Stimulated activated naive CD8-positive, alpha-beta T cell treated with anti-CD3 and anti-CD28 coated beads, Interleukin-15, Interleukin-2, amounts not matched to agents 100 ng/mL and 50 ng/mL, for 24 hours (primary cell): ENCODE data around the gene PPP1R12C.

Source experiments
- H3K27ac Mint-ChIP-seq: one replicate; pipeline ENCODE4 v1.8.0; 2021; ENCODE audit warnings: mild to moderate bottlenecking, mixed read lengths
- H3K27me3 Mint-ChIP-seq: one replicate; pipeline ENCODE4 v1.8.0; 2021; ENCODE audit warnings: mixed read lengths
- H3K36me3 Mint-ChIP-seq: one replicate; pipeline ENCODE4 v1.8.0; 2021; ENCODE audit warnings: low read depth, mixed read lengths
- H3K4me1 Mint-ChIP-seq: one replicate; pipeline ENCODE4 v1.8.0; 2021; ENCODE audit warnings: low read depth, mixed read lengths
- H3K4me3 Mint-ChIP-seq: one replicate; pipeline ENCODE4 v1.8.0; 2021; ENCODE audit warnings: mild to moderate bottlenecking, mixed read lengths
- H3K9me3 Mint-ChIP-seq: one replicate; pipeline ENCODE4 v1.8.0; 2021; ENCODE audit warnings: mixed read lengths

PPP1R12C gene

DNA sequence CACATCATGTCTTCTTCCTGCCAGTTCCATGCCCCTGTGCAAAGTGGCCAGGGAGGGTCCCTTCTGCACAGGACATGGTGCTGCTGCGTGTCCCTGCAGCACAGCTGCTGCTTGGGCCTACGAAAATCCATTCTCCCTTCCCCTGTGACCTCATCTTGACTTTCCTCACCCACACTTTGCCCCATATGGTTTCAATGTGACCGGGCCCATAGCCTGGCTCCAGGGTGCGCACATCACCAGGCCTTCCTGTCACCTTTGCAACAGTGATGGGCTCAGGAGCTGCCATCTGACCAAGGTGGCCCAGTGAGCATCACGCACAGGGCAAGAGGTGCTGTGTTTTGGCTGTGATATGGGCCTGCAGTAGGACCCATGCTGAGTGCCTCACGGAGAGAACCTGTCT lies 10.8 kb downstream of the PPP1R12C start:
- Mint-ChIP-seq H3K4me1 (peaks cover 4% of the 10 kb centered on the region), H3K27me3 (no peaks in the 10 kb centered on the region), H3K36me3 (peaks cover 45% of the 10 kb centered on the region), H3K9me3 (no peaks in the 10 kb centered on the region), H3K4me3 (no peak overlapping the region), H3K27ac (no peak overlapping the region)

DNA sequence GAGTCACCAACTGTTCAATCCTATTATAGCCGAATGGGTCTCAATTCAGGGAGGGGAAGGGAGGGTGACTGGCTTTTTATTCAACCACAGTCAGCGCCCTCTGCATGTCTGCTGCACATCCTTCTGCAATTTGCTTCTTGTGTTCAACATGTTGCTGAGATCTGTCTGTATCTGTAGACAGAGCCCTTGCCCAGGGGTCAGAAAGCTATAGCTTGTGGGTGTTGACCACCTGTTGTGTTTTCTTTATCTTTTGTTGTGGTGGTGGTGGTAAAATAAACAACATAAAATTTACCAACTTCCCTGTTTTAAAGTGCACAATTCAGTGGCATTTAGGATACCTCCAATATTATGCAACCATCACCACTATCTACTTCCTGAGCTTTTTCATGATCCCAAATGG lies 12.2 kb downstream of the PPP1R12C start:
- H3K9me3 Mint-ChIP-seq: no peaks in the 10 kb centered on the region
- no peaks in the 10 kb centered on the region for H3K27me3 Mint-ChIP-seq
- peaks cover 4% of the 10 kb centered on the region for H3K4me1 Mint-ChIP-seq
- H3K27ac Mint-ChIP-seq: no peak overlapping the region
- no peak overlapping the region for H3K4me3 Mint-ChIP-seq
- H3K36me3 Mint-ChIP-seq: peaks cover 43% of the 10 kb centered on the region

DNA sequence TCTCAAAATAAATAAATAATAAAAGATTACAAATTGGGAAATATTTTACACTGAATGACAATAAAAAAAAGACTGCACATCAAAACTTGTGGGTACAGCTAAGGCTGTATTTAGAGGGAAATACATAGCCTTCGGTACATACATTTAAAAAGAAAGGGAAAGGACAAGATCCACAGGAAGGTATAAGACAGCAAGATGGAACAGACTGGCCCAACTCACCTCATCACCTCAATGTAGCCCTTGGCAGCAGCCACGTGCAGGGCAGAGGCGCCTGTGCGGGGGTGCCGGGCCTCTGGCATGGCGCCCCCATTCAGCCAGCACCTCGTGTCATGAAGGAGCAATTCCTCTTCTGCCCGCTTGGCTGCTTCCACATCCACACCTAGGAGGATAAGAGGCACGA lies 14.2 kb downstream of the PPP1R12C start:
- H3K36me3 Mint-ChIP-seq: peaks cover 33% of the 10 kb centered on the region
- H3K9me3 Mint-ChIP-seq: no peaks in the 10 kb centered on the region
- no peaks in the 10 kb centered on the region for H3K27me3 Mint-ChIP-seq
- H3K27ac Mint-ChIP-seq: no peak overlapping the region
- peaks cover 4% of the 10 kb centered on the region for H3K4me1 Mint-ChIP-seq
- no peak overlapping the region for H3K4me3 Mint-ChIP-seq

DNA sequence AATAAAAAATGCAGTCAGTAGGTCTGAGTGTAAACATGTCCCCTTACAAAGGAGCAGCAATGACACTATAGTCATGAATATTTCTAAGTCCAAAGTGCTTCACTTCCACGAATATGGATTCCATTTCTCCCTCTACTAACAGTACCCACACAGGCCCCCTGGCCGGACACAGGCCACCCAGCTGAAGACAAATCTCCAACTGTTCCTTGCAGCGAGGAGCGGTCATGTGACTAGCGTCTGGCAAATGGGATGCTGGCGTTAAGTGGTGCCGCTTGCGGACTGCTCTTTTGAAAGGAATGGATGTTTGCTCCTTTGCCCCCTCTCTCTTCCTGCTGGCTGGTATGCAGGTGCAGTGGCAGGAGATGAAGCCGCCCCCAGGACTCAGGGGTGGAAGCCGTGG lies 16.2 kb downstream of the PPP1R12C start:
- H3K27me3 Mint-ChIP-seq: no peaks in the 10 kb centered on the region
- H3K36me3 Mint-ChIP-seq: peaks cover 32% of the 10 kb centered on the region
- no peak overlapping the region for H3K4me3 Mint-ChIP-seq
- no peaks in the 10 kb centered on the region for H3K9me3 Mint-ChIP-seq
- no peak overlapping the region for H3K27ac Mint-ChIP-seq
- no peaks in the 10 kb centered on the region for H3K4me1 Mint-ChIP-seq

DNA sequence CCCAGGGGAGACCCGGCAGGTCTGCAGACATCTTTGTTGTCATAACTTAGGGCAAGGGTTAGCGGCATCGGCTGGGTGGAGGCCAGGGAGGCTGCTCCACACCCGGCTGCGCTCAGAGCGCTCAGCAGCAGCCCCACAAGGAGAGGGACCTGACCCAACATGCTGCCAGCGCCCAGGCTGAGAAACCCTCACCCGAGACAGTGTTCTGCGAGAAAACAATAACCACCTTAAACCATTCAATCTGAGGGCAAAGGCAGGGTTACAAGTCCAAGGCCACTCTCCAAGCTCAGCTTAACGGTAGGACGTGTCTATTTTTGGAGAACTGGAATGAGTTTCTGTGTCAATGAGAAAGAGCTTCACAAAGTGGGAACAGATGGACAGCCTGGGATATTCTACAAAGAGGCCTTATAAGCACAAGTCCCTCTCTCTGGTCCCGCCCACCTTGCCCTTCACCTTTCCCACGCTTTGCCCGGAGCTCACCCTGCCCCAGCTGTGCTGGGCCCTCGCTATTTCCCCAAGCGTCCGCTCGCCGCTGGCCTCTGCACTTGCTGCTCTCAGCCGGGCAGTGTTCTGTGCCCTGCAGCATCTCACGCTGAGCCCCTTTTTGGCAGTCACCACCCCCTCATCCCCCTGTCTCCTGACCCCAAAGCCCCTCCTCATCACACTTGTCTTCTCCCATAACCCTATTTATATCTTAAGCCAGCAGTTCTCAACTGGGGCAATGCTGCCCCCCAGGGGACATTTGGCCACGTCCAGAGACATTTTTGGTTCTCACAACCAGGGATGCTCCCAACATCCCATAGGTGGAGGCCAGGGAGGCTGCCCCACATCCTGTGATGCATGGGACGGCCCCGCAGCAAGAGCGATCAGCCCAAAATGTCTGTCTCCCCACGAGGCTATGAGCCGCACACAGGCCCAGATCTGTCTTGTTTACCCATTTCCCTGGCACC lies 17.6 kb downstream of the PPP1R12C start:
- Mint-ChIP-seq H3K9me3 (no peaks in the 10 kb centered on the region), H3K27me3 (no peaks in the 10 kb centered on the region), H3K36me3 (peaks cover 29% of the 10 kb centered on the region), H3K27ac (no peak overlapping the region), H3K4me3 (no peak overlapping the region), H3K4me1 (no peaks in the 10 kb centered on the region)

DNA sequence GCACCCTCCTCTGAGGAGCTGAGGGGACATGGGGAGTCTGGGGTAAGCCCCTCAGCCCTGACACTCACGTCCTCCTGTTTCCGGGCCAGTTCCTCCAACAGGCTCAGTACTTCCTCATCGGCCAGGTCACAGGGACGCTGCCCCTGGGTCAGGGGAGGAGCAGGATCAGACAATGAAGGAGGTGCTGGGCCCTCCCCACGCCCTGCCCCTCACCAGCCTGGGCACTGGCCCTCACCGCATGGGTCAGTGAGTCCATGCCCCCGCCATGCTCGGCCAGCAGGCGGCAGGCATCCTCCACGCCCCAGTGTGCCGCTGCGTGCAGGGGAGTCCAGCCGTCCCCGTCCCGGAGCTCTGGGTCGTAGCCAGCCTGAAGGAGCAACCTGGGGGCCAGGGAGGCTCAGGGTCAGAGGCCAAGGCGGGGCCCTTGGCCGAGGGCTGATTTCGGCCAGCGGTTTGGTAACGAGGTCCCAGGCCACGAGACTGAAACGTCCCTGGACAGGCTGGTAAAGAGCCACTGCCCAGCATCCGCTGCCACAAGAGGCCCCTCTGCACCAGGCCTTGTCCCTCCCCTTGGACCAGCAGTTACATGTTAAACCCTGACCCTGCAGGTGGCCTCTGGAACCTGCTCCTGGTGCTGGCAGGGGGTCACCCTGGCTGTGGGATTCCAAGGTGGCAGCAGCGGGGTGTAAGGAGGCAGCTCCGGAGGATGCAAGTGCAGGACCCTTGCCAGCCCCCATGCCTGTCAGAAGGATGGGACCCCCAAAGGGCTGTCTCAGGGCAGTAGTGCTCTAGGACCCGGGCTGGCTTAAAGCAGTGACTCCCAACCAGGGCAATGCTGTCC lies 18.5 kb downstream of the PPP1R12C start:
- H3K27me3 Mint-ChIP-seq: no peaks in the 10 kb centered on the region
- H3K4me1 Mint-ChIP-seq: no peaks in the 10 kb centered on the region
- H3K4me3 Mint-ChIP-seq: no peak overlapping the region
- H3K9me3 Mint-ChIP-seq: no peaks in the 10 kb centered on the region
- H3K36me3 Mint-ChIP-seq: peaks cover 33% of the 10 kb centered on the region
- no peak overlapping the region for H3K27ac Mint-ChIP-seq

DNA sequence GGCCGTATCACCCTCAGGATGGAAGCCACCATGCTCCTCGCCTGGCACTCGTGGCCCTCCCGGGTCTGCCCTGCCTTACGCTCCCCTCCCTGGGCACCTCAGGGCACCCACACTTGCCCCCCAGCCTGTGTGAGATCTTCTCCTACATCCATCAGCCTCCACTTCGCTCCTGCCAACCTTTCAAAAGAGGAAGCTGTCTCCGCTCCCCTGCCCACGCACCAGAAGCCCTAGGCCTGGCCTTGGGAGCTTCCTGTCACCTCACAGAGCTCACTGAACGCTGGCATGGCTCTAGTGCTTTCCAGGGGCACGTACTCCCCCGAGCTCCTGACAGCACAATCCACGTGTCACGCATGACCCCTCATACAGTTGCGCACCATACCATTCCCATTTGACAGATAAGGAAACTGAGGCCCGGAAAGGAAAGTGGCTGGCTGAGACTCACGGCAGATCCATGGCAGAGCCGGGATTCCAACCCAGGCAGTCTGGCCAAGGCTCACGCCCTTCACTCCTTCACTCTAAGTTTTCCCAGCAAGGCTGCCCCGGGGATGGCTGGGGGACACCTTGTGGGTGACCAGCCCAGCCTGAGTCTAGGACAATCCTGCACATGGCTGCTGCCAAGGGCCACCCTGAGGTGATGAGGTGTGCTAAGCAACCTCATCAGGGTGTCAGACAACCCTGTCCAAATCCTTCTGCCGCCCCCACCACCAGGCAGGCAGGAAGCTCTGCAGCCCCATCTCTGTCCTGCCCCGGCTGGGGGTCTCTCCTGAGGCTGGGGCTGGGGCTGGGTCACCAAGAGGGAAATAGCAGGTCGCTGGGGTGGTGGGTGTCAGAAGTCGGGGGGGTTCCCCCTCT lies 19.3 kb downstream of the PPP1R12C start:
- H3K9me3 Mint-ChIP-seq: no peaks in the 10 kb centered on the region
- no peaks in the 10 kb centered on the region for H3K4me1 Mint-ChIP-seq
- H3K36me3 Mint-ChIP-seq: peaks cover 28% of the 10 kb centered on the region
- no peak overlapping the region for H3K4me3 Mint-ChIP-seq
- no peaks in the 10 kb centered on the region for H3K27me3 Mint-ChIP-seq
- no peak overlapping the region for H3K27ac Mint-ChIP-seq

DNA sequence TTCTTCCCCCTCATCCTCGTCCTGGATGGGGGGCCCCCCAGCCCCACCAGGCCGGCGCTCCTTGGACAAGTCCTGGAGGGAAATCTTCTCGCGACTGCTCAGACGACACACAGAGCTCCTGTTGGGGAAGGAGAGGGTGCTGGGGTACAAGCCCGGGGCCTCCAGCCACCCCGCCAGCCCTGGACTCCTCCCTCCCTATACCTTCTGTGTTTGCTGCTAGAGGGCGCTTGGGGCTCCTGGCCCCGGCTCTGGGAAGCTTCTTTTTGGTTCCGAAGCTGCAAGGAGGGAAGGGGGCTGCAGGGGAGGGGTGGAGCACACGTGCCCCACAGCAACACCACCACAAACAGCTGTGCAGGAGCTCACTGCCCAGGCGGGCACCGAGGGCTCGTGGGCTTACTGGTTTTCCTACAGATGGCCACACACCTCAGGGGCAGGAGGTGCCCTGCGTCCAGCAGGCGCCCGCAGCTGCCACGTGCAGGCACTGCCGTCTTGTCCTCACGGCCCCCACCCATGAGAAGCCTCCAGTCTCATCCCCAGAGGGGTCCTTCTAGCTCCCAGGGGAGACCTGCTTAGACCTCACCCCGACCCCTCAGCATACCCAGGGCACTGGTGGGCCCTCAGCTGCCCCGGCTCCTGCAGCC lies 21.3 kb downstream of the PPP1R12C start:
- Mint-ChIP-seq H3K4me3 (no peak overlapping the region), H3K27ac (no peak overlapping the region), H3K4me1 (no peaks in the 10 kb centered on the region), H3K9me3 (no peaks in the 10 kb centered on the region), H3K27me3 (no peaks in the 10 kb centered on the region), H3K36me3 (peaks cover 17% of the 10 kb centered on the region)

DNA sequence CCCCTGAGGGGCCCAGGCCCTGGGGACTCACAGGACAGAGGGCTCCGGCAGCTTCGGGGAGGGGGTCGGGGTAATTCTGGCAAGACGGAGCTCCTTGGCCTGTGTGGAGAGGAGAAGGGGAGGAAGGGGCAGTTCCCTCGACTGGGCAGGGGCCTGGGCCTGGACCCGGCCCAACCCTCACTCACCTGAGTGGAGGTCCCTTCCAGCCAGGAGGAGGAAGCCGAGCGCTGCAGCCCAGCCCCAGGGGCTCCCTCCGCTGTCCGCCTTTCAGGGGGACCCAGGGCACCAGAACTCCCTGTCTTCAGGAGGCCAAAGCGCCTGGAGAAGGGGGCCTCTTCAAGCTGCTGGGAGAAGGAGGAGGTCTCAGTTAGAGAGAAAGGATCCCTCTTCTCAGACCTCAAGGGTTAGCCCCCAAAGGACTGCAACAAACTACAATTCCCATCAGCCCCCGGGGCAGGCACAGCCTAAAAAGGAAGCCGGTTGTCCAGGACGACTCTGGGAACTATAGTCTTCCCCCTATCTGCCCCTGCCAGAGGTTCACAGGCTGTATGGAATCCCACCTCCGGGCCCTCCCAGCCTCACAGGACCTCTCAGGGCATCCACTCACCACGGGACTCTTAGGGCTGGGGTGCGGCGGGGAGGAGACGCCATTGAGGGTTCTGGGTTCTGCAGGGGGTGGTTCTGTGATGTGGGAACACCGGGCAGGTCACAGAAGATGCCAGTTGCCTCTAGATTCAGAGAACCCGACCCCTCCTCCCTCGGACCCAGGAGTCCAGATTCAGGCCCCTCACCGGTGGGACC lies 22.0 kb downstream of the PPP1R12C start:
- no peak overlapping the region for H3K27ac Mint-ChIP-seq
- no peaks in the 10 kb centered on the region for H3K4me1 Mint-ChIP-seq
- no peaks in the 10 kb centered on the region for H3K9me3 Mint-ChIP-seq
- H3K27me3 Mint-ChIP-seq: no peaks in the 10 kb centered on the region
- peaks cover 20% of the 10 kb centered on the region for H3K36me3 Mint-ChIP-seq
- no peak overlapping the region for H3K4me3 Mint-ChIP-seq

DNA sequence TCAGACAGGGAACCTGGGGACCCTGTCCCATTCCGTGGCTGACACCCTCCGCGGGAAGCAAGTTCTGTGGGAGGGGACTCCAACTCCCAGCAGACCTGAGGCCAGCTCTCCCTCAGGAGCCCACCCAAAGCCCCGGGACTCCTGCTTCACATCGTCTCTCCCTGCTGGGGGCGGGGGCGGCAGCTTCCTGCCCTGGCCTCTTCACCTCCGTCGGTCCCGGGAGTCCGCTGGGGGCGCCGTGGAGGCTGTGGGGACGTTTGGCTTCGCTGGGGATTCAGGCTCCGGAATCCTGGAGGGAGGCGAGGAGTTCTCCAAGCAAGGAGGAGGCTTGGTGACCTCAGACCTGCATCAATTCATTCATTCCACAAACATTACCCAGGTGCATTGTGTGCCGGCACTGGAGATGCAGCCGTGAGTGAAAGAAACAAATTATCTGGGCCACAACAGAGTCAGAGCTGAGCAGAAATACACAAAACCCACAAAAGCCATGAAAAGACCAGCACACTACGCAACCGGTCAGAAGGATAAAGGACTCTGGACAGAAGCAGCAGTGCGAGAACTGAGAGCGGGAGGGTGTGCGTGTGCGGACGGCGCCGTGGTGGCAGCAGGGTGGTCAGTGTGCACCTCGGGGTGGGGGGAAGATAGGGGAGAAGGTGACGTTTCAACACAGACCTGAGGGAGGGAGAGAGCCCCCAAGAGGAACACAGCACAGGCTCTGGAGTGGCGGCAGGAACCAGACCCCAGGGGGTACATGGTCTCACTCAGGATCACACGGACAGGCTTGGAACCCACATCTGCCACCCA lies 22.8 kb downstream of the PPP1R12C start:
- Mint-ChIP-seq H3K4me1 (peaks cover 2% of the 10 kb centered on the region), H3K4me3 (no peak overlapping the region), H3K27me3 (peaks cover 3% of the 10 kb centered on the region), H3K27ac (no peak overlapping the region), H3K36me3 (peaks cover 21% of the 10 kb centered on the region), H3K9me3 (no peaks in the 10 kb centered on the region)

DNA sequence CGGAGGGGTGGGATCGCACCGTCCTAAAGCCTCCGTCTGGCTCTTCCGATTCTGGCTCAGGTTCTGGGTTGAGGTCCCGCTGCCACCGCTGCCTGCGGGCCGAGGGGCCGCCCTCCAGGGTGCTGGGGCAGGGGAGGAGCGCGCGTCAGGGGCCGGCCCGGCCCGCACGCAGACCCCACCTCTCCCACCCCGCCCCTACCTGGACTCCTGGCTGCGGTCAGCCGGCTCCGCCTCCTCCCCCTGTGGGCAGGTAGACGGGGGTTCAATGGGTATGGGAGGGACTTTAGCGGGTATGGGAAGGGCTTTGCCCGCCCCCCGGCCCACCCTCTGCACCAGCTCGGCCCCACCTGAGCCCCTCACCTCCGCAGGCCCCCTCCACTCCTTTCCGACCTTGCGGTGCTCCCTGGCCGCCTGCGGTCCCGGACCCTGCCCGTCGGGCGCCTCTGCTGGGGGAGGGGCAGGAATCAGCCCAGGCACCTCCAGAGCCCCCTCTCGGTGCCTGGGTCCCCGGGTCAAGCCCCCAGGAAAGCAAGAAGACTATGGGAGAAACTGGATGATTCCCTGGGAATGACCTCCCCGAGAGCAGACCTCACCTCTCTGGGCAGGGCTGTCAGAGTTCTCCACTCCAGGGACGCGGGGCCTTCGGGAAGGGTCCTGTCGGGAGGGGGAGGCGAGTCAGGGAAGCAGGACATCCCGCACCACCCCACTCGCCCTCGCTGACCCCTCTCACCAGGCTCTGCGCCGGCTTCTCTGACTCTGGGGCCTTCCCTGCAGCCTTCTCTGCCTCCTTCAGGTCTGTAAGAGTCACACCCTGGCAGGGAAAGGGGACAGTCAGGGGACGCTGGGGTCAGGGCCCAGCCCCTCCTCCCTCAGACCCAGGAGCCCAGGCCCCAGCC lies 24.8 kb downstream of the PPP1R12C start:
- Mint-ChIP-seq H3K27me3 (peaks cover 18% of the 10 kb centered on the region), H3K4me1 (peaks cover 18% of the 10 kb centered on the region), H3K36me3 (peaks cover 29% of the 10 kb centered on the region), H3K9me3 (no peaks in the 10 kb centered on the region), H3K27ac (no peak overlapping the region), H3K4me3 (no peak overlapping the region)

DNA sequence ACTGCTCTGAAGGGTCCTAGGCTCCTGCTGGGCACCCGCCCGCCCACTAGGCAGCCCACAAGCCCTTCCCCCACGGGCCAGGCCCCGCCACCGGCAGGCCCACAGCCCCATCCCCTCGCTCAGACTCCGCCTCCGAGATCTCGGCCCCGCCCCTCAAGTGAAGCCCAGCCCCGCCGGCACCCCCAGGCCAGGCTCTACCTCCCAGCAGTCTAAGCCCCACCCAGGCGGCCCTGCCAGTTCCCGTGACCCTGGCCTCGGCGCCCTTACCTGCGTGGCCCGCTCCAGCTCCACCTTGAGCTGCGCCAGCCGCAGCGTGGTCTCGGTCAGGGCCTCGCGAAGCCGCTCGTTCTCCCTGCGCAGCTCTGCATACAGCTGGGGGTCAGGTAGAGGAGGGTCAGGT lies 25.5 kb downstream of the PPP1R12C start:
- Mint-ChIP-seq H3K4me3 (no peak overlapping the region), H3K36me3 (peaks cover 29% of the 10 kb centered on the region), H3K9me3 (no peaks in the 10 kb centered on the region), H3K4me1 (peaks cover 25% of the 10 kb centered on the region), H3K27me3 (peaks cover 24% of the 10 kb centered on the region), H3K27ac (no peak overlapping the region)
